HG03460 (cell line): Measurements from ENCODE around the gene MREG.
"Not testable (repeated sequence)": the region's sequence is repeated elsewhere in the genome, so short reads cannot be mapped to it uniquely, and the experiment has no call there.

Experiments
- ATAC-seq: cut with Tn5 transposase; IDR thresholded peaks from one replicate; pipeline ENCODE4 v1.9.1; 2021; ENCODE audit not compliant: unreplicated experiment

MREG gene

GRCh38 chr2:215965532-215966165 is 47.7 kb downstream of the MREG start:
- ATAC-seq, result no peak

DNA sequence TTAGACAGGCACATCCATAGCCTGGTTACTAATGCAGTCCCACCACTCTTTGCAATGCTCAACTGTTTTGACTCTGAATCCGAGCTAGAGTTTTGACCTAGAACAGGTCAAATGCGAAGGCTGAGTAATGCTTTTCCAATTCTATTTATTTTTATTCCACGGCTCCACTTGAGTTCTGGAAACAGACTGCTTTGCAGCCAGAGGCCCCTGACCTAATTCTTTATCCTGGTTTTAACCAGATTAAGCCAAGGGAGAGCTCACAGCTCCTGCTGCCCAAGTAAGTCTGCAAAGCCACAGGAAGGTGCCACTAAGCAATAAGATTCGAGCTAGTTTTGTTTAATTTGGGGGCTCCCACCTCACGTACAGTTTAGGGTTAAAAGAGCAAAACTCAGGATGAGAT is 51.4 kb downstream of the MREG start:
- no peak for ATAC-seq

GRCh38 chr2:215958257-215958656 is 55.1 kb downstream of the MREG start:
- no peak for ATAC-seq

DNA sequence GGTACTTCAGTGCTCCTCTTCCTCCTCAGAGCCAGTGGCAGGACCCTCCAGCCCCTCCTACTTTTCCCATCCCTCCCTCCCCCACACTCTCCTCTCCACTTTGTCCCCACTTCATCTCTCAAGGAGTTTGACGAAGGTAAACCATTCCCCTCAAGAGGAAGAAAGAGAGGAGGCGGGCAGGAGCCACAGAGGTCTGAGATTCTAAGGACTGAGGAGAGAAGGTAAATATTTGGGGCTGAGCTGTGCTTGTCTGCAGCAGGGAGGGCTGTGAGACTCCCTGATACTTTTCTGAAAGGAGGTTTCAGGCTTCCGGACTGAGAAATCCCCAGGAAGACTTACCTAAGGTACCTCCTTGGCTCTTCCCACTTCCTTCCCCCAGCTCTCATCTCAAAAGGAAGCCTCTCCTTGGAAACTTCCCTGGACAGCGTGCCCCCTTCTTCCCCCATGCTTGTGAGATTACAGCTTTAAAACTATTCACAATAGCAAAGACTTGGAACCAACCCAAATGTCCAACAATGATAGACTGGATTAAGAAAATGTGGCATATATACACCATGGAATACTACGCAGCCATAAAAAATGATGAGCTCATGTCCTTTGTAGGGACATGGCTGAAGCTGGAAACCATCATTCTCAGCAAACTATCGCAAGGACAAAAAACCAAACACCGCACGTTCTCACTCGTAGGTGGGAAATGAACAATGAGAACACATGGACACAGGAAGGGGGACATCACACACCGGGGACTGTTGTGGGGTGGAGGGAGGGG is 55.8 kb downstream of the MREG start:
- not testable (repeated sequence) for ATAC-seq

DNA sequence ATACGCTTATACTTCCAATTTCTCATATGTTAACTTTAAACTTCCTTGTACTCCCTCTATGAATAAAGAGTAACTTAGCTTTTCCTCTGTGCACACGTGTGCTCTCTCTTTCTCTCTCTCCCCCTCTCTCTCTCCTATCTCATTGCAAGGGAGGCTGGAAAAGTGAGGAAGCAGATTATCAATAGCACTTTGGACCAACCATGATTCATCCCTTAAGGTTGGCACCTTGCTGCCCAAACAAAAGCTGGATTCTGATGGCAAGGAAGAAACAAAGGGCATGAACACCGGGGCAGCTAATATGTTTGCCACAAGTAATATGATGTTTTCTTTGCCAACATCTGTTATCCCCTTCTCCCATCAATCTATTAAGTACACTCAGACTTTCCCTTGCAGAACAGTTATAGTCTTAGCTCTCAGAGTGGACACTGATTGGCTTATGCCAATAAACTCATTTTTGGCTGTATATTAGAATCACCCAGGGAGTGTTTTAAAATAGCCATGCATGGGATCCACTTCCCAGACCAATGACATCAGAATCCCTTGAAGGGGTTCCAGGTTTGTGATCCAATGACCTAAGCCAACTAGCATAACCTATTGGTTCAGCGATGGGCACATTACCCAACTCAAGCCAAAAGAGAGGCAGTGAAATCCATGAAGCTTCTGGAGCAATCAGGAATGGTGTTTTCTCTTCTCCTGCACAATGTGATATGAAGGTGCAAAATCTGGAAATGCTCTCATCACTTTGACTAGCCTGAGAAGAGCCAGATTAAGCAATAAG is 60.3 kb downstream of the MREG start:
- ATAC-seq, result no peak

- ATAC-seq, result no peak
Measured at GRCh38 chr2:215951558-215951957, 61.8 kb downstream of the MREG start.

DNA sequence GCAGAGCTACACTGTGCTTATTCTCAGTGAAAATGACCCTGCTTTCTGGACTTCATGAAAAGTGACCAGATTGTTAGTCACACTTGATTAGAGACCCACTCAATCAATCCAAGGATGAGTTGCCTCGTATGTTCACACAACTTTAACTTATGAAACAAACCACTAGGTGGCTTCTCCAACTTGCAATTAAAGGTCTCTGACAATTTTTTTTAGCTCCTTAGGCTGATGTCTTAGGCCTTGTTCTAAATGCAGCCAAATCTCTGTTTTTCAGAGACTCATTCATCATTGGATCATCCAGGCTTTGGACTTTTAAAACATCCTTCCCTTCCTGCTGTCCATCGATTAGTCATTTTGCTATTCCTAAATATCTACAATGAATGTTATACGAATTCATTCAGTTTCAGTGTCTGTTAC is 63.4 kb downstream of the MREG start:
- peak; percentile 88 for ATAC-seq

GRCh38 chr2:215948051-215948450 is 65.3 kb downstream of the MREG start:
- no peak for ATAC-seq

DNA sequence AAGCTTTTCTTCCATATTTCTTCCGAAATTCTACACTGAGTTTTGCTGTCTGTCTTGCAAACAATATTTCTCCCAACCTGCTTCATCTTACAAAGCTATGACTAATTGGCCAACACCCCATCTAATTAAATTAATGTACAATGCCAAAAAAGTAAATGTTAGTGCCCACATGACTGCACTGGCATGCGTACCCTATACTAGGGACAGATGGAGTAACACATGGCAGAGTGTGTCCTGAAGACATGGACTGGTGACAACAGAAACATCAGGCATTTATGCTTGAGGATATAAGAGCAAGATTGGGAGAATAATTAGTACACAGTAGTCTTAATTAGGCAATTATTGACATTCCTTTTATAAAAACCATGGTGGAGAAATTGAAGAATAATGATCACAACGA is 66.8 kb downstream of the MREG start:
- no peak for ATAC-seq

GRCh38 chr2:215942194-215942593 is 71.2 kb downstream of the MREG start:
- ATAC-seq, result no peak

GRCh38 chr2:215941726-215942125 is 71.6 kb downstream of the MREG start:
- ATAC-seq, result no peak

GRCh38 chr2:215940645-215941184 is 72.6 kb downstream of the MREG start:
- ATAC-seq, result no peak

GRCh38 chr2:215937190-215937589 is 76.2 kb downstream of the MREG start:
- ATAC-seq, result no peak

DNA sequence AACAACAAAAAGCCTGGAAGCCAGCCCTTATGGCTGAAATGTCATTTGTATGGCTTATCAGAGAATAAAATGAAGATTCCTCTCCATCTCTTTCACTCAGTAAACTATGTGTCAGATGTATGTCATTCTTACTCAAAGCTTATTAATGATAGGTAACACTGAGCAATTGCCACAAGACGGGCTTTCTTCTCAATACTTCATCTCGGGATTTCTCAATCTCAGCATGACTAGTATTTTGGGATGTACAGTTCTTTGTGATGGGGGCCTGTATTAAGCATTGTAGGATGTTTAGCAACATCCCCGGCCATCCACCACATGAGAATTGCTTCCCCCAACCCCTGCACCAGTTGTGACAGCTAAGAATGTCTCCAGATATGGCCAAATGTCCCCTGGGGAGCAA is 80.2 kb downstream of the MREG start:
- ATAC-seq, result no peak

GRCh38 chr2:215931256-215931903 is 82.0 kb downstream of the MREG start:
- peak; percentile 85 for ATAC-seq

DNA sequence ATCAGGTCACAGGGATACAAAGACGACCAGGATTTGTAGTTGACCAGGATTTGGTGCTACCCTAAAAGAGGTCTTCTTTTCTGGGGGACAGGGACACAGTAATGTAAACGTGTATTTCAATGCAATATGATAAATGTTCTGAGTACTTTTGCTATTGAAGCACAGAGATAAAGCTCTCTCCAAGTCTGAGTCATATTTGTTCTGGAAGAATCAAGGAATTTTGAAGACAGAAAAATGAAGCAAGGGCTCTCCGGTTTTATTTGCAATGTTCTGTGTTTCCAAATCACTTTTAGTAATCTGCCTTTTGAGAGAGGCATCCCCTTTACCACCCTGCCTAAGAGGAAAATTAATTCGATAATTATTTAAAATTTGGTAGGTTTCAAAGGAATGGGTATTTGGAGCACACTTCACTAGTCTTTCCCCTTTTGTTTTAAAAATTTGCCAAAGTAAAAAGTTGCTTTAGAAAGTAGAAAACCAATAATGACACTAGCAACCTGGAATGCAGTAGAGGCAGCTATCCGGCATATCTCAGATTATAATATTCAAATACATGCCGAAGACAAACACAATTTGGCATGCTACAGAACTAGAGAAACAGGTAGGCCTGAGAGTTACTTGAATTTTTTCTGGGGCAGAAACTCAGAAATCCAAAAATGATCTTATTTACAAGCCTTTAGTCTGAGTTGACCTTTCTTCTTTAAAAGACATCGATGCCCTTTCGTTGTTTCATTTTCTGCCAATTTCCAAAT is 82.7 kb downstream of the MREG start:
- no peak for ATAC-seq

DNA sequence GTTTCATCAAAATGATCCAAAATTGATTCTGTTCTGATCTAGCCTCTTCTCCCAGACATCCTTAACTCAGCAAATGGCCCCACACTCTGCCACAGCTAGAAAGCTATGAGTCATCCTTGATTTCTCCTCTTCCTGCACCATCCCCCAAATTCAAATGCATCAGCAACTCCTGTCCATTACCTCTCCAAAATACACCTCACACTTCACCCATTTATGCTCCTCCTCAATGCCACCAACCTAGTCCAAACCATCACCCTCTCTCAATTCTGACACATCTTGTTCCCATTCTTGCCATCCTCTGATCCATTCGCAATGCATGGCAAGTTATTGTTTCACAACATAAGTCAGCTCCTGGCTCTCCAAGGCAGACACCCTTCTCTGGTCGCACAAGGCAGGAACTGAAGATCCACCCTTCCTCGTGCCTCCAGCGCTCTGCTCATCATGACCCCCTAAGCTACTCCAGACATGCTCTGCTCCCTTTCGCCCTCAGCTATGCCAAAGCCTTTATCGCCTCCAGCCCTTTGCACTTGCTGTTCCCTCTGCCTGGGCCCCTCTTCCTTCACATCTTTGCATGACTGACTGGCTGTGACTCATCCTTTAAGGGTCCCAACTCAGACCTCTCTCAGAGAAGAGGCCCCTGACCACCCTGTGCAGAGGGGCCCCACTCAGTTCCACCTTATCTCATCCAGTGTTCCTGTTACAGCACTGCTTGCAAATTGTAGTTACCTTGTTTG is 83.6 kb downstream of the MREG start:
- ATAC-seq, result no peak

DNA sequence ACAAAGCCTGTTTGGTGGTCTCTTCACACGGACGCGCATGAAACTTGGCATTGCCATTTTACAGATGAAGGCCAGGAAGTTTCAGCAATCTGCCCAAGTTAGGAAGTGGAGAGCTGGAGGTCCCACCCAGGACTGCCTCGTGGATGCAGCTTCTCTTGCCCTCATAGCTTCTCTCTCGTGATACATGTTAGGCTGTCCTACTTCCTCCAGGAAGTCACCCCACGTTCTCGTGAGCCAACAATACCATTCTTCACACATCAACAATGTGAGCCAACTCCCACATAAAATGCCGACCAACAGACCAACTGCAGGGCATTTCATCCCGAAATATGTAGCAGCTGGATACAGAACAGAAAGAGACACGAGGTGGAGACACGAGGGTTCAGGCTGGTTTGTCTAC is 85.3 kb downstream of the MREG start:
- no peak for ATAC-seq

DNA sequence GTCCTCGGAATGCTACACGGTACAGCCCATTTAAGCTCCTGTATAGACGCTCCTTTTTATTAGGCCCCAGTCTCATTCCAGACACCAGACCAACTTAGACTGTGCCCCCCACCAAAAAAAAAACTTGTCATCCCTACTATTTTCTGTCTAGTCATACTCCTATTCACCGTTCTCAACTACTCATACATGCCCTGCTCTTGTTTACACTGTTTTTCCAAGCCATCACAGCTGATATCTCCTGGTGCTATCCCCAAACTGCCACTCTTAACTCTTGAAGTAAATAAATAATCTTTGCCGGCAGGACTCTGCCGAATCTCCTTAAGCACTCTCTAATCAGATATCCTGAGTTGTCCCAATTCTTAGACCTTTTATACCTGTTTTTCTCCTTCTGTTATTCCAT is 86.4 kb downstream of the MREG start:
- ATAC-seq, result not testable (repeated sequence)

DNA sequence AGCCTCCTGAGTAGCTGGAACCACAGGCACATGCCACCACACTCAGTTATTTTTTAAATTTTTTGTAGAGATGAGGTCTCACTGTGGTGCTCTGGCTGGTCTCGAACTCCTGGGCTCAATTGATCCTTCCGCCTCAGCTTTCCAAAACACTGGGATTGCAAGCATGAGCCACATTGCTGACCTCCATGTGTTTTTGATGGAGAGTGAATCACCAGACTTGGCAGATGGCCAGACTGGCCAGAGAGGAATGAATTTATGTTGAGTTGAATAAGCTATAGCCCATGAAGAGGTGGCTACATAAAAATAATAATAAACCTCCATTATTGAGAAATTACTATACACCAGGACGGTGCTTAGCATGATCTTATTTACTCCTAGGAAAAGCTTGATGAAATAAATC is 91.5 kb downstream of the MREG start:
- ATAC-seq, result no peak
